Mesothelial cell of epicardium (in vitro differentiated cells): ENCODE data around the gene PCCA. TPM values are rescaled to one million over a fixed set of nuclear protein-coding genes. Genes with fewer than 3 reads are reported as not detected.

Experiments used
- DNase-seq, 2 experiments: peaks; one replicate each; pipeline ENCODE4 v3.0.0; 2021; ENCODE audit warnings: low spot score in 2 of 2; ENCODE audit not compliant: unreplicated experiment in 2 of 2
- H3K27ac Mint-ChIP-seq: 2 replicates; pipeline ENCODE4 v1.8.0; 2021; ENCODE audit warnings: mixed read lengths
- H3K27me3 Mint-ChIP-seq: 2 replicates; pipeline ENCODE4 v1.8.0; 2021; ENCODE audit warnings: low read depth, mixed read lengths
- H3K36me3 Mint-ChIP-seq: 2 replicates; pipeline ENCODE4 v1.8.0; 2021; ENCODE audit warnings: mixed read lengths
- H3K4me1 Mint-ChIP-seq: 2 replicates; pipeline ENCODE4 v1.8.0; 2021; ENCODE audit warnings: mixed read lengths
- H3K4me3 Mint-ChIP-seq: 2 replicates; pipeline ENCODE4 v1.8.0; 2021; ENCODE audit warnings: mild to moderate bottlenecking, moderate library complexity, mixed read lengths
- H3K9me3 Mint-ChIP-seq: 2 replicates; pipeline ENCODE4 v1.8.0; 2021; ENCODE audit warnings: mixed read lengths
- total RNA-seq: library from RNA; stranded (reverse); gene quantifications from 3 replicates; pipeline ENCODE4 v1.2.1, GENCODE V29; 2021
- TF ChIP-seq, protein P1 (sequence below): fragments of 200-600 bp; sonication (generic); IDR thresholded peaks from one replicate; pipeline ENCODE4 v1.5.0; 2021; ENCODE audit warnings: antibody characterized with exemption; ENCODE audit not compliant: unreplicated experiment

The PCCA gene
- total RNA-seq, 1 donor from 2014 or later: 41.6 TPM

DNA sequence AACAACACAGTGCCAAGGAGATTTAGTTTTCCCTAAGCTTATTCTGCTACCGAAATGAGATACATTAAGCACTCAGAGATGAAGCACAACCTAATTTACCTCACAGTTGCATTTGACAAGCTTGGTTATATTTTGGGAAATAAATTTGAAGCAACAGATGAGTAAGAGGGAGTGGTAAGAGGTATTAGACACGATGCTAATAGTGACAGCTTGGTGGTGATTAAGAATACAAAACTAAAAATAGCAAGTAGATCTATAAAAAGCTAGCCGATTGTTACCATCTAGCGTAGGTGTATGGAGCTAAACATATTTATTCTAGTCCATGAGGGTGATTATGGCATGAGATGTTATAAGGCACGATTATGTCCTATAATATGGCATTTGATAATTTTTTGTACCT, 208.5 kb downstream of the PCCA start:
- H3K27ac Mint-ChIP-seq: no peak overlapping the region
- H3K36me3 Mint-ChIP-seq: no peaks in the 10 kb centered on the region
- DNase-seq: no peak
- peaks cover 6% of the 10 kb centered on the region for H3K4me1 Mint-ChIP-seq
- no peaks in the 10 kb centered on the region for H3K9me3 Mint-ChIP-seq
- no peaks in the 10 kb centered on the region for H3K27me3 Mint-ChIP-seq
- TF ChIP-seq, protein P1, sequence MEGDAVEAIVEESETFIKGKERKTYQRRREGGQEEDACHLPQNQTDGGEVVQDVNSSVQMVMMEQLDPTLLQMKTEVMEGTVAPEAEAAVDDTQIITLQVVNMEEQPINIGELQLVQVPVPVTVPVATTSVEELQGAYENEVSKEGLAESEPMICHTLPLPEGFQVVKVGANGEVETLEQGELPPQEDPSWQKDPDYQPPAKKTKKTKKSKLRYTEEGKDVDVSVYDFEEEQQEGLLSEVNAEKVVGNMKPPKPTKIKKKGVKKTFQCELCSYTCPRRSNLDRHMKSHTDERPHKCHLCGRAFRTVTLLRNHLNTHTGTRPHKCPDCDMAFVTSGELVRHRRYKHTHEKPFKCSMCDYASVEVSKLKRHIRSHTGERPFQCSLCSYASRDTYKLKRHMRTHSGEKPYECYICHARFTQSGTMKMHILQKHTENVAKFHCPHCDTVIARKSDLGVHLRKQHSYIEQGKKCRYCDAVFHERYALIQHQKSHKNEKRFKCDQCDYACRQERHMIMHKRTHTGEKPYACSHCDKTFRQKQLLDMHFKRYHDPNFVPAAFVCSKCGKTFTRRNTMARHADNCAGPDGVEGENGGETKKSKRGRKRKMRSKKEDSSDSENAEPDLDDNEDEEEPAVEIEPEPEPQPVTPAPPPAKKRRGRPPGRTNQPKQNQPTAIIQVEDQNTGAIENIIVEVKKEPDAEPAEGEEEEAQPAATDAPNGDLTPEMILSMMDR: no peak
- H3K4me3 Mint-ChIP-seq: no peak overlapping the region

DNA sequence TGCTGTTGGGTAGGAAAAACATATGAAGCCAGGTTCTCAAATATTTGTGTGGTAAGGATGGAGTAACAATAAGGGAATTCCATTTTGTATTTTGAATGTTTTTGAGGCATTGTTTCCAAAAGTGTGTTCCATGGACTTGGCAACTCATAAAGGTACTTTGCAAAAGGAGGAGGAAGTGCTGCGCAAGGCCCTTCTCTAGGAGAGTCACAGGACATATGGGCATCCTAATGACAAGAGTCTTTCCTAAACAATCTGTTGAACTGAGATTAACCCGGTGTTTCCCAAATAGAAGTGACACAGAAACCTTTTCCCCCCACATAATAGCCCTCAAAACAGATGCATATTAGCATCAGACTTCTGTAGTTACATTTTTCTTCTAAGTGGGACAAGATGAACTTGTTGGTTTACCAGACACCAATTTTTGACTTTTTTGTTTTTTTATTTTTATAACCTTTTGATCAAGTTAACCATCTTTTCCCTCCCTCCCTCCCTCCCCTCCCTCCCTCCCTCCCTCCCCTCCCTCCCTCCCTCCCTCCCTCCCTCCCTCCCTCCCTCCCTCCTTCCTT, 209.3 kb downstream of the PCCA start:
- TF ChIP-seq, protein P1: no peak
- H3K4me3 Mint-ChIP-seq: no peak overlapping the region
- peaks cover 6% of the 10 kb centered on the region for H3K4me1 Mint-ChIP-seq
- no peaks in the 10 kb centered on the region for H3K9me3 Mint-ChIP-seq
- no peak overlapping the region for H3K27ac Mint-ChIP-seq
- DNase-seq: no peak
- no peaks in the 10 kb centered on the region for H3K27me3 Mint-ChIP-seq
- H3K36me3 Mint-ChIP-seq: no peaks in the 10 kb centered on the region

DNA sequence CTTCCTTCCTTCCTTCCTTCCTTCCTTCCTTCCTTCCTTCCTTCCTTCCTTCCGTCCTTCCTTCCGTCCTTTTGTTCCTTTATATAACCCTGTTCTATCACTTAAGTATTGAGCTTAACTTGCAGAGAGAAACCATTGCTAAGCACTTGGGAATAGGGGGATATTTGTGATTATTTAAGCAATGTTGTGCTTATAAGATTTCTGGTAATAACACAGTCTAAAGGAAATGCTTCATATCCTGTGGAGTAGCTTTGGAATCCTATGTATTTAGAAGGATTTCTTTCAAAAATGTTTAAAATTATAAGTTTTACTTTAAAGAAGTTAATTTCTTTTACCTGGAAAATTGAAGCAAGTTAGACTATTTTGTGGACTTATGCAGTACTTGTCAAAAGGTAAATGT, 209.8 kb downstream of the PCCA start:
- Mint-ChIP-seq H3K27ac (no peak overlapping the region), H3K36me3 (no peaks in the 10 kb centered on the region)

DNA sequence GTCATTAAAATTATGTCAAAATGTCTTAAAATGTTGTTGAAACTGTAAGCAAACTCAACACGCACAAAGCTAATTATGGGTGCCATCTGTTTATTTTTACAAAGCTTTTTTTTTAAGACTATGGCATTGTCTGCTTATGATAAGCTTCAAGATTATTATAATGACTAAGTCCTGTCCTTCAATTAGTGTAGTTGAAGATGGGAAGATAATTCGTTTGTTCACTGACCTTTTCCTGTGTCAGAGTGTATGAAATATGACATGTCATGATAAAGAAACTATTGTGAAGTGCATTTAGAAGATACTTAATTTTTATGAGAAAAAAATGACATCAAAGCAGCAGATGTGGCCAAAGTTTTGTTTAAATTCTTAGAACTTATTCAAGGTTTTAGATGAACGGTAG, 211.3 kb downstream of the PCCA start:
- Mint-ChIP-seq H3K4me3 (no peak overlapping the region), H3K4me1 (peaks cover 6% of the 10 kb centered on the region), H3K36me3 (peaks cover 3% of the 10 kb centered on the region), H3K9me3 (no peaks in the 10 kb centered on the region), H3K27ac (no peak overlapping the region), H3K27me3 (no peaks in the 10 kb centered on the region)
- DNase-seq: no peak
- TF ChIP-seq, protein P1: no peak

More for the DNA sequence above, 209.8 kb downstream of the PCCA start:
- no peaks in the 10 kb centered on the region for H3K9me3 Mint-ChIP-seq
- TF ChIP-seq, protein P1: no peak
- H3K4me3 Mint-ChIP-seq: no peak overlapping the region
- DNase-seq: no peak
- no peaks in the 10 kb centered on the region for H3K27me3 Mint-ChIP-seq
- H3K4me1 Mint-ChIP-seq: peaks cover 6% of the 10 kb centered on the region

DNA sequence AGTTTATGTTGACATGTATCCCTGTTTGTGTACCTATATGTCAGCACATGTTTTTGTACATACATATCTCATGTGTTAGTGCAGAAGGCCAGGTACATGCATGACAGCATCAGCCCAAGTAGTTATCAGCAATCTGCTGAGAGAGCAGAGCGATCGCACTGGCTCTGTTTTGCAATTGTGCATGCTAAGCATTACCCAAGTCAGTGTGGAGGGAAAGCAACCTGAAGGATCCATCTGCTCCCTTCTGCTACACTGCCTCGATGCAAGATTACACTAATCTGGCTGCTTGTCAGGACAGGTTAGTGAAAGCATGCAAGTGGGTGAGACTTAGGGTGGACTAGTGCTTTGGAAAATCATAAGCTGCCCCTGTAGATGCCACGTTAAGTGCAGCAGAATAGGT, 211.8 kb downstream of the PCCA start:
- TF ChIP-seq, protein P1: no peak
- Mint-ChIP-seq H3K4me3 (no peak overlapping the region), H3K36me3 (peaks cover 3% of the 10 kb centered on the region), H3K4me1 (peaks cover 6% of the 10 kb centered on the region), H3K27ac (no peak overlapping the region), H3K9me3 (no peaks in the 10 kb centered on the region), H3K27me3 (no peaks in the 10 kb centered on the region)
- DNase-seq: no peak

DNA sequence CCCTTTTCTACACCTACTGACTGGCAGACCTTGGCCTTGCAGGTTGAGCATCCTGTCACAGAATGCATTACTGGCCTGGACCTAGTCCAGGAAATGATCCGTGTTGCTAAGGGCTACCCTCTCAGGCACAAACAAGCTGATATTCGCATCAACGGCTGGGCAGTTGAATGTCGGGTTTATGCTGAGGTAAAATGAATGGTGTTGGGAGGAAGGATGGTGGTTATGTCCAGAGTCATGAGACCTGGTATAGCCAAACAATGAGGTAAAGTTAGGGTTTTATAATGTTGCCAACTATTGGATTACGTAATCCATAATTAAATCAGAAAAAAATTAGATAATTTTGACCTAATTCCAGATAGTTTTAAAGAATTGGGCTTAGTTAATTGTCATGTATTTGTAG, 212.5 kb downstream of the PCCA start:
- H3K4me1 Mint-ChIP-seq: peaks cover 8% of the 10 kb centered on the region
- TF ChIP-seq, protein P1: no peak
- H3K9me3 Mint-ChIP-seq: no peaks in the 10 kb centered on the region
- peaks cover 3% of the 10 kb centered on the region for H3K36me3 Mint-ChIP-seq
- no peaks in the 10 kb centered on the region for H3K27me3 Mint-ChIP-seq
- H3K4me3 Mint-ChIP-seq: no peak overlapping the region
- H3K27ac Mint-ChIP-seq: no peak overlapping the region
- DNase-seq: no peak
